Esophagus muscularis mucosa (tissue), 4 donors: ENCODE data around the gene DNAJC27. TPM values are rescaled to one million over a fixed set of nuclear protein-coding genes. Genes with fewer than 3 reads are reported as not detected.

ENCODE experiments used
- DNase-seq: peaks from one replicate; pipeline ENCODE4 v3.0.0-alpha.2; 2017; ENCODE audit errors: extremely low spot score
- H3K27ac ChIP-seq, 4 donors: fragments of 200-600 bp; sonication (generic); replicated peaks in 1 of 4; 1 replicate in 3 of 4; 2 replicates in 1 of 4; pipeline ENCODE4 v1.5.1; 2016 to 2019; ENCODE audit warnings: mild to moderate bottlenecking in 1 of 4
- H3K27me3 ChIP-seq, 4 donors: fragments of 200-600 bp; sonication (generic); one replicate each; pipeline versions ENCODE4 v1.5.1 to v1.6.0; 2016 to 2019
- H3K36me3 ChIP-seq, 4 donors: fragments of 200-600 bp; sonication (generic); one replicate each; pipeline ENCODE4 v1.5.1; 2016 to 2019
- H3K4me1 ChIP-seq, 4 donors: fragments of 200-600 bp; sonication (generic); one replicate each; pipeline ENCODE4 v1.5.1; 2016 to 2019
- H3K4me3 ChIP-seq, 4 donors: fragments of 200-600 bp; sonication (generic); 1 replicate in 2 of 4; 2 replicates in 2 of 4; pipeline ENCODE4 v1.5.1; 2016 to 2019; ENCODE audit warnings: mild to moderate bottlenecking in 4 of 4, moderate library complexity in 1 of 4
- H3K9me3 ChIP-seq, 4 donors: fragments of 200-600 bp; sonication (generic); 1 replicate in 3 of 4; 2 replicates in 1 of 4; pipeline ENCODE4 v1.5.1; 2016 to 2019
- EP300 ChIP-seq: sonication (generic); formaldehyde crosslinking; IDR thresholded peaks from one replicate; pipeline ENCODE4 v1.6.1; 2017; ENCODE audit warnings: antibody characterized with exemption
- POLR2A ChIP-seq: fragments of 450-650 bp; IDR thresholded peaks from one replicate; pipeline ENCODE4 v1.6.1; 2017; ENCODE audit warnings: antibody characterized with exemption, moderate library complexity, mild to moderate bottlenecking, low read depth
- POLR2AphosphoS5 ChIP-seq, 2 donors: sonication (generic); formaldehyde crosslinking; IDR thresholded peaks; one replicate each; pipeline ENCODE4 v1.6.1; 2017; ENCODE audit warnings: antibody characterized with exemption in 2 of 2
- WGBS: methylation state at CpG from one replicate; pipeline ENCODE4 v1.1.5; 2018; 5-methylcytosine and 5-hydroxymethylcytosine counted together
- intact Hi-C: fragments of 100-400 bp; cut with DNase I; formaldehyde crosslinking; loops from one replicate; pipeline ENCODE4 v1.15.1; 2023
- total RNA-seq, 4 donors: library from RNA; depleted of rRNA; stranded (reverse); fragments of >200 nt; gene quantifications; one replicate each; pipeline versions ENCODE4 v1.1.0 to v1.2.1, GENCODE V29; 2016
- TF ChIP-seq, protein P1 (sequence below), 3 experiments: fragments of 200-600 bp in 2 of 3; fragments of 450-650 bp in 1 of 3; sonication (generic) in 2 of 3; IDR thresholded peaks; one replicate each; pipeline ENCODE4 v1.5.1; 2017 to 2019; ENCODE audit warnings: antibody characterized with exemption in 3 of 3, mild to moderate bottlenecking in 2 of 3, moderate library complexity in 1 of 3

Gene DNAJC27
- total RNA-seq, 4 donors from 2014 or later = 5.8 to 8.6 (median 7.5) TPM

DNA sequence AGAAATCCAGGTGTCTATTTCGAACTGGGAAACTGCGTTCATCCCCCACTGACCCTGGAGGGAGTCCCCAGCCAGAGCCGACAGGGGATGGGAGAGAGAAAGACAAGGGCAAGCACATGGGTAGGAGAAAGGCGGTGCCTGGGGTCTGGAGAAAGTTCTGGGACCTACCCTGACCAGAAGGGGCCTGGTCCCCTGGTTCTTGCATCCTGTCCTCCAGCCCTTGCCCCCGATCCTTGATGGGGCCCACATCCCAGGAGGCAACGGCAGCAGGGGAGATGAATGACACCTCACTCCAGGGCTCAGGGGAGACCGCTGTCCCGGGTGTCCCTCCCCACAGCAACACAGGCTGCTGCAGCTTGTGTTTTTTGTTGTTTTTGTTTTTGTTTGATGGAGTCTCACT lies 56.6 kb downstream of the DNAJC27 start:
- intact Hi-C loops = no loop called here
- TF ChIP-seq EP300 = no peak
- no peak for TF ChIP-seq POLR2A
- TF ChIP-seq POLR2AphosphoS5 (IDR thresholded peaks at IDR 0.05) = no peak
- TF ChIP-seq, protein P1, sequence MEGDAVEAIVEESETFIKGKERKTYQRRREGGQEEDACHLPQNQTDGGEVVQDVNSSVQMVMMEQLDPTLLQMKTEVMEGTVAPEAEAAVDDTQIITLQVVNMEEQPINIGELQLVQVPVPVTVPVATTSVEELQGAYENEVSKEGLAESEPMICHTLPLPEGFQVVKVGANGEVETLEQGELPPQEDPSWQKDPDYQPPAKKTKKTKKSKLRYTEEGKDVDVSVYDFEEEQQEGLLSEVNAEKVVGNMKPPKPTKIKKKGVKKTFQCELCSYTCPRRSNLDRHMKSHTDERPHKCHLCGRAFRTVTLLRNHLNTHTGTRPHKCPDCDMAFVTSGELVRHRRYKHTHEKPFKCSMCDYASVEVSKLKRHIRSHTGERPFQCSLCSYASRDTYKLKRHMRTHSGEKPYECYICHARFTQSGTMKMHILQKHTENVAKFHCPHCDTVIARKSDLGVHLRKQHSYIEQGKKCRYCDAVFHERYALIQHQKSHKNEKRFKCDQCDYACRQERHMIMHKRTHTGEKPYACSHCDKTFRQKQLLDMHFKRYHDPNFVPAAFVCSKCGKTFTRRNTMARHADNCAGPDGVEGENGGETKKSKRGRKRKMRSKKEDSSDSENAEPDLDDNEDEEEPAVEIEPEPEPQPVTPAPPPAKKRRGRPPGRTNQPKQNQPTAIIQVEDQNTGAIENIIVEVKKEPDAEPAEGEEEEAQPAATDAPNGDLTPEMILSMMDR (IDR thresholded peaks at IDR 0.05) = no peak
- Histone ChIP-seq H3K9me3 (peaks cover 0 to under 1% (median 0%) of the 10 kb centered on the region in 4 donors), H3K27ac (peak overlapping the region in 2 of 4 donors; percentile 6 to 28), H3K4me1 (peaks cover 3 to 48% (median 42%) of the 10 kb centered on the region in 4 donors), H3K36me3 (peaks cover 0 to 6% (median 0%) of the 10 kb centered on the region in 4 donors), H3K27me3 (no peaks in the 10 kb centered on the region), H3K4me3 (peak overlapping the region in 1 of 4 donors; percentile 5)
- 92% methylated on average over 5 of the region's 8 CpGs for WGBS
- DNase-seq = no peak

DNA sequence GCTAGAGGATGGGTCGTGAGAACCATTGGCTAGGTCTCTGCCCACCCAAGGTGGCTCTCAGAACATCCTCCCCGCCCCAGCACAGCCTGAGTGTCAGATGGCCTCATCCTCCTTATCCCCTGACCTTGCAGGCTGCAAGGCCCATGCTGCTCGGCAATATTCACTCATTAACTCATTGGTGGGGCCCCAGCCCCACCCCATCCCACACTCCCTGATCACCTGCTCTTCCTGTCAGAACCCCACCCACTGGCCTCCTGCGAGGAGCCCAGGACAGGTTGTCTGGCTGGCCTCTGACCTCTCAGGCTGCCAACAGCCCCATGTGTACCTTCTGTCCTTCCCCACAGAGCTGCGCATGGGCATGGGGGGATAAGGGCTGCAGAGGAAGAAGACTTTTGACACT lies 57.0 kb downstream of the DNAJC27 start:
- Histone ChIP-seq H3K4me1 (peaks cover 3 to 48% (median 42%) of the 10 kb centered on the region in 4 donors), H3K4me3 (no peak overlapping the region), H3K9me3 (peaks cover 0 to 5% (median 0%) of the 10 kb centered on the region in 4 donors), H3K27me3 (no peaks in the 10 kb centered on the region), H3K27ac (peak overlapping the region in 1 of 4 donors; percentile 23), H3K36me3 (peaks cover 0 to 10% (median 1%) of the 10 kb centered on the region in 4 donors)
- no peak for DNase-seq
- no peak for TF ChIP-seq POLR2A
- no peak for TF ChIP-seq POLR2AphosphoS5 (IDR thresholded peaks at IDR 0.05)
- no peak for TF ChIP-seq EP300
- TF ChIP-seq, protein P1 (IDR thresholded peaks at IDR 0.05) = no peak
- intact Hi-C loops = no loop called here
- WGBS = 87% methylated on average over 5 of the region's 5 CpGs

DNA sequence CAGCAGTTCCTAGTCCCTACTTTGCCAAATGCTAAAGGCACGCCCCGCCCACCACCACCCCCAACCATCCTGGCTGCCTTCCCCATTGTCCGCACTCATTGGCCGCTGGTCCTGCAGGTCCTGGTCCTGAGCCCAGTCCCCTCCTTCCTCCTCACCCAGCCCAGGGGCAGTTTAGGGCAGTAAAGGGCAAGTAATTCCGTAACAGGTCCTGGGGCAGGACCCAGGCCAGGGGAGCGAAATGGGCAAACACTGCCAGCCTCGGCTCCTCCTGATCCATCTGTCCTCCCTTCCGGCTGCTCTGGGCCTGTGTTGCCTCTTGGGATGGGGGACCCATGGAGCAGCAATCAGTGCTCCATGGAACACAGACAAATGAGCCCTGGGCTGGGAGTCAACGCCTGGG lies 57.8 kb downstream of the DNAJC27 start:
- no peak for DNase-seq
- H3K27me3 ChIP-seq = no peaks in the 10 kb centered on the region
- peaks cover 1 to 42% (median 35%) of the 10 kb centered on the region in 4 donors for H3K4me1 ChIP-seq
- H3K4me3 ChIP-seq = no peak overlapping the region
- WGBS = 98% methylated on average over 5 of the region's 9 CpGs
- peaks cover 0 to 5% (median 0%) of the 10 kb centered on the region in 4 donors for H3K9me3 ChIP-seq
- H3K36me3 ChIP-seq = peaks cover 0 to 10% (median 2%) of the 10 kb centered on the region in 4 donors
- TF ChIP-seq POLR2AphosphoS5 (IDR thresholded peaks at IDR 0.05) (no peak), POLR2A (no peak), EP300 (no peak)
- TF ChIP-seq, protein P1 (IDR thresholded peaks at IDR 0.05) = no peak
- intact Hi-C loops = no loop called here
- H3K27ac ChIP-seq = peak overlapping the region in 1 of 4 donors; percentile 23

DNA sequence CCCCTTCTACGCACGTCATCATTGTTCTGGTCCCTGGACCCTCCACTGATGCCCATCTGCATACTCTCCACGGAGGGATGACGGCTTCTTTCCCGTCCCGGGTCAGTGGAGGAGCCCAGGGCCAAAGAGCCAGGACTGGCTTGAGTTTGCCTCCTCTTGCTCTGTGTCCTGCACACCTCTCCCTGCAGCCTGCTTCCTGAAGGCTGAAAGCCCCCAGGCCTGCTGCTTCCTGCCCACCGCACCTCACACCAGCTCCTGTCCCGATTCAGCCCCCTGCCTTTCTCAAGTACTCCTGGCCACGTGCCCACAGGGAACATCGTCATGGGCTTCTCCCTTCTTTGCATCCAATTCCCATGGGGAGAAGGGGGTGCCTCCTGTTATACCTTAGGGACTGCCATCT lies 58.8 kb downstream of the DNAJC27 start:
- WGBS = 79% methylated on average over 10 of the region's 10 CpGs
- H3K27me3 ChIP-seq = no peaks in the 10 kb centered on the region
- peaks cover 0 to 32% (median 25%) of the 10 kb centered on the region in 4 donors for H3K4me1 ChIP-seq
- H3K9me3 ChIP-seq = peaks cover 0 to 5% (median 0%) of the 10 kb centered on the region in 4 donors
- peaks cover 0 to 10% (median 2%) of the 10 kb centered on the region in 4 donors for H3K36me3 ChIP-seq
- intact Hi-C loops = no loop called here
- no peak for TF ChIP-seq EP300
- TF ChIP-seq POLR2A = no peak
- TF ChIP-seq, protein P1 (IDR thresholded peaks at IDR 0.05) = no peak
- TF ChIP-seq POLR2AphosphoS5 (IDR thresholded peaks at IDR 0.05) = no peak
- no peak overlapping the region for H3K27ac ChIP-seq
- DNase-seq = no peak
- H3K4me3 ChIP-seq = no peak overlapping the region

DNA sequence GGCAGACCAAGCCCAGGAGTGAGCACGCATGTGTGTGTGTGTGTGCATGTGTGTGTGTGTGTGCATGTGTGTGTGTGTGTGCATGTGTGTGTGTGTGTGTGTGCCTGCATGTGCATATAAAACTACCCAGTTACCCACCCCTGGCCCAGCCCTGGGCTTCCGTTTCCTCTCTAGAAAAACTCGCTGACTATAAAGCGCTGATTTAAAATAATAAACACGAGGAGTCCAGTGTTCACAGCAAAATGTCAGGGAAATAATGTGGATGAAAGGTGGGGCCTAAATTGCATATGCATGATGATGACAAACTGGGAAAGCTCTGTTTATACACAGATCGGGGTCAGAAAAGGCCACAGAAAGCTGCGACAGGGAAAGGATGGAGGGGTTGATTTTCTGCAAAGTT lies 59.2 kb downstream of the DNAJC27 start:
- TF ChIP-seq, protein P1 (IDR thresholded peaks at IDR 0.05) = no peak
- no peak for TF ChIP-seq POLR2A
- no peak for TF ChIP-seq POLR2AphosphoS5 (IDR thresholded peaks at IDR 0.05)
- no peak for TF ChIP-seq EP300
- WGBS = 82% methylated on average over 7 of the region's 7 CpGs
- no peaks in the 10 kb centered on the region for H3K27me3 ChIP-seq
- intact Hi-C loops = no loop called here
- H3K27ac ChIP-seq = no peak overlapping the region
- peaks cover 0 to 10% (median 2%) of the 10 kb centered on the region in 4 donors for H3K36me3 ChIP-seq
- no peak for DNase-seq
- H3K4me1 ChIP-seq = peaks cover 0 to 28% (median 21%) of the 10 kb centered on the region in 4 donors
- H3K9me3 ChIP-seq = peaks cover 0 to 5% (median 0%) of the 10 kb centered on the region in 4 donors
- no peak overlapping the region for H3K4me3 ChIP-seq
